KMS-11 (cell line): ENCODE measurements around the gene UGT1A10.

Source experiments
- H2AFZ ChIP-seq: fragments of 200-600 bp; sonication (generic); 2 replicates; pipeline ENCODE4 v1.6.1; 2016; ENCODE audit warnings: antibody characterized with exemption, mixed run types, low read depth
- H3K27ac ChIP-seq: fragments of 200-600 bp; sonication (generic); 2 replicates; pipeline ENCODE4 v1.6.1; 2016; ENCODE audit warnings: mild to moderate bottlenecking, mixed run types
- H3K27me3 ChIP-seq: fragments of 200-600 bp; sonication (generic); 2 replicates; pipeline ENCODE4 v1.6.1; 2017; ENCODE audit warnings: mild to moderate bottlenecking, low read depth, mixed run types, moderate library complexity; ENCODE audit not compliant: insufficient read depth
- H3K36me3 ChIP-seq: fragments of 200-600 bp; sonication (generic); 2 replicates; pipeline ENCODE4 v1.6.1; 2017; ENCODE audit warnings: mild to moderate bottlenecking, mixed run types; ENCODE audit not compliant: insufficient read depth
- H3K4me1 ChIP-seq: fragments of 200-600 bp; sonication (generic); 2 replicates; pipeline ENCODE4 v1.6.1; 2016; ENCODE audit warnings: mild to moderate bottlenecking, low read depth, mixed run types; ENCODE audit not compliant: poor library complexity, severe bottlenecking
- H3K4me2 ChIP-seq: fragments of 200-600 bp; sonication (generic); 2 replicates; pipeline ENCODE4 v1.7.0; 2016; ENCODE audit warnings: mild to moderate bottlenecking, mixed run types
- H3K4me3 ChIP-seq: fragments of 200-600 bp; sonication (generic); IDR thresholded peaks from 2 replicates; pipeline ENCODE4 v1.6.1; 2017; ENCODE audit warnings: low read depth, low read length, mixed read lengths; ENCODE audit not compliant: insufficient read depth
- H3K79me2 ChIP-seq: fragments of 200-600 bp; sonication (generic); 2 replicates; pipeline ENCODE4 v1.6.1; 2016; ENCODE audit warnings: low read depth, mixed run types; ENCODE audit not compliant: insufficient read depth
- H3K9ac ChIP-seq: fragments of 200-600 bp; sonication (generic); 2 replicates; pipeline ENCODE4 v1.6.1; 2016; ENCODE audit warnings: mild to moderate bottlenecking, mixed run types
- H4K20me1 ChIP-seq: fragments of 200-600 bp; sonication (generic); 2 replicates; pipeline ENCODE4 v1.6.1; 2016; ENCODE audit warnings: mild to moderate bottlenecking, mixed run types; ENCODE audit not compliant: insufficient read depth
- CTCF ChIP-seq: fragments of 200-600 bp; sonication (generic); conservative IDR thresholded peaks from 2 replicates; pipeline ENCODE4 v1.6.1; 2017; ENCODE audit warnings: low read depth, mild to moderate bottlenecking, antibody characterized with exemption, low read length, moderate library complexity, mixed read lengths

The UGT1A10 gene

GRCh38 chr2:233671290-233672161 is 35.3 kb downstream of the UGT1A10 start, which contains the start of gene UGT1A9:
UGT1A9 (plus strand) TSS chr2:233671898; CDS start chr2:233671935, 37 bp downstream.
- Histone ChIP-seq H3K79me2 (no peaks in the 10 kb centered on the region), H3K27ac (no peak within 1 kb of the TSS), H3K4me2 (no peak within 1 kb of the TSS), H3K4me3 (no peak within 1 kb of the TSS), H2AFZ (no peak within 1 kb of the TSS), H3K4me1 (no peaks in the 10 kb centered on the region), H4K20me1 (no peaks in the 10 kb centered on the region), H3K27me3 (no peaks in the 10 kb centered on the region), H3K9ac (no peak within 1 kb of the TSS), H3K36me3 (no peaks in the 10 kb centered on the region)
- TF ChIP-seq CTCF, result no peak

GRCh38 chr2:233672886-233673285 is 36.6 kb downstream of the UGT1A10 start:
- no peaks in the 10 kb centered on the region for H3K4me1 ChIP-seq
- H4K20me1 ChIP-seq, result no peaks in the 10 kb centered on the region
- no peaks in the 10 kb centered on the region for H3K27me3 ChIP-seq
- no peak for TF ChIP-seq CTCF
- H3K79me2 ChIP-seq, result no peaks in the 10 kb centered on the region
- no peak overlapping the region for H2AFZ ChIP-seq
- no peaks in the 10 kb centered on the region for H3K36me3 ChIP-seq
- H3K4me2 ChIP-seq, result no peak overlapping the region
- no peak overlapping the region for H3K4me3 ChIP-seq
- no peak overlapping the region for H3K27ac ChIP-seq
- H3K9ac ChIP-seq, result no peak overlapping the region

GRCh38 chr2:233673896-233674295 is 37.6 kb downstream of the UGT1A10 start:
- no peaks in the 10 kb centered on the region for H4K20me1 ChIP-seq

GRCh38 chr2:233674314-233674713 is 38.1 kb downstream of the UGT1A10 start:
- Histone ChIP-seq H3K27me3 (no peaks in the 10 kb centered on the region), H3K4me3 (no peak overlapping the region), H3K4me2 (no peak overlapping the region), H3K9ac (no peak overlapping the region), H3K4me1 (no peaks in the 10 kb centered on the region), H3K79me2 (no peaks in the 10 kb centered on the region), H3K27ac (no peak overlapping the region), H4K20me1 (no peaks in the 10 kb centered on the region), H3K36me3 (no peaks in the 10 kb centered on the region), H2AFZ (no peak overlapping the region)
- TF ChIP-seq CTCF, result no peak

More at GRCh38 chr2:233673896-233674295, 37.6 kb downstream of the UGT1A10 start:
- no peaks in the 10 kb centered on the region for H3K36me3 ChIP-seq
- no peaks in the 10 kb centered on the region for H3K4me1 ChIP-seq
- no peaks in the 10 kb centered on the region for H3K27me3 ChIP-seq
- H3K27ac ChIP-seq, result no peak overlapping the region
- TF ChIP-seq CTCF, result no peak
- H2AFZ ChIP-seq, result no peak overlapping the region
- H3K4me3 ChIP-seq, result no peak overlapping the region
- no peak overlapping the region for H3K4me2 ChIP-seq
- no peak overlapping the region for H3K9ac ChIP-seq
- no peaks in the 10 kb centered on the region for H3K79me2 ChIP-seq
